ENCODE data around the gene MDH2.
"Not testable (repeated sequence)": the region's sequence is repeated elsewhere in the genome, so short reads cannot be mapped to it uniquely, and the experiment has no call there.

The MDH2 gene

GRCh38 chr7:76016191-76016947 lies 31.5 kb upstream of the MDH2 start:
- H3K27ac ChIP-seq (ENCODE audit: low read depth, low read length), result no peak overlapping the region
- no peak overlapping the region for H2AFZ ChIP-seq (ENCODE audit: low read length, unreplicated experiment)
- H3K4me3 ChIP-seq (ENCODE audit: low read depth, low read length), result no peak overlapping the region
- H3K27me3 ChIP-seq (ENCODE audit: insufficient read depth, low read length), result no peaks in the 10 kb centered on the region
- H3K4me1 ChIP-seq (ENCODE audit: control insufficient read depth, insufficient read depth, low read length, unreplicated experiment), result peaks cover 6% of the 10 kb centered on the region
- H3K79me2 ChIP-seq (ENCODE audit: control insufficient read depth, insufficient read depth, low read length, unreplicated experiment), result no peaks in the 10 kb centered on the region
- peaks cover 6% of the 10 kb centered on the region; the same call in 1 of the 2 replicates for H3K36me3 ChIP-seq (ENCODE audit: insufficient read depth, low read length)

DNA sequence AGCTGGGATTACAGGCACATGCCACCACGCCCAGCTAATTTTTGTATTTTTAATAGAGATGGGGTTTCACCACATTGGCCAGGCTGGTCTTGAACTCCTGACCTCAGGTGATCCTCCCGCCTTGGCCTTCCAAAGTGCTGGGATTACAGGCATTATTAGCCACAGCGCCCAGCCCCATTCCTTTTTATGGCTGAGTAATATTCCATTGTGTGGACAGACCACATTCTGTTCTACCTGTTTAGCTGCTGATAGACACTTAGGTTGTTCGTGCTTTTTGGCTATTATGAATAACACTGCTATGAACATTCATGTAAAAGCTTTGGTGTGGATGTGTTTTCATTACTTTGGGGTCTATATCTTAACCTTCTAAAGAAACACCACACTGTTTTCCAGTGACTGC lies 29.4 kb upstream of the MDH2 start:
- not testable (repeated sequence) for H3K36me3 ChIP-seq (ENCODE audit: insufficient read depth, low read length); H3K4me1 ChIP-seq (ENCODE audit: control insufficient read depth, insufficient read depth, low read length, unreplicated experiment); H3K4me3 ChIP-seq (ENCODE audit: low read depth, low read length); H3K27me3 ChIP-seq (ENCODE audit: insufficient read depth, low read length); H2AFZ ChIP-seq (ENCODE audit: low read length, unreplicated experiment); H3K27ac ChIP-seq (ENCODE audit: low read depth, low read length); H3K79me2 ChIP-seq (ENCODE audit: control insufficient read depth, insufficient read depth, low read length, unreplicated experiment)

GRCh38 chr7:76020031-76020714 lies 27.7 kb upstream of the MDH2 start:
- Histone ChIP-seq H3K27ac (ENCODE audit: low read depth, low read length) (no peak overlapping the region), H2AFZ (ENCODE audit: low read length, unreplicated experiment) (no peak overlapping the region), H3K36me3 (ENCODE audit: insufficient read depth, low read length) (peaks cover 9% of the 10 kb centered on the region; the same call in 1 of the 2 replicates), H3K4me3 (ENCODE audit: low read depth, low read length) (no peak overlapping the region), H3K27me3 (ENCODE audit: insufficient read depth, low read length) (no peaks in the 10 kb centered on the region), H3K79me2 (ENCODE audit: control insufficient read depth, insufficient read depth, low read length, unreplicated experiment) (no peaks in the 10 kb centered on the region), H3K4me1 (ENCODE audit: control insufficient read depth, insufficient read depth, low read length, unreplicated experiment) (no peaks in the 10 kb centered on the region)

DNA sequence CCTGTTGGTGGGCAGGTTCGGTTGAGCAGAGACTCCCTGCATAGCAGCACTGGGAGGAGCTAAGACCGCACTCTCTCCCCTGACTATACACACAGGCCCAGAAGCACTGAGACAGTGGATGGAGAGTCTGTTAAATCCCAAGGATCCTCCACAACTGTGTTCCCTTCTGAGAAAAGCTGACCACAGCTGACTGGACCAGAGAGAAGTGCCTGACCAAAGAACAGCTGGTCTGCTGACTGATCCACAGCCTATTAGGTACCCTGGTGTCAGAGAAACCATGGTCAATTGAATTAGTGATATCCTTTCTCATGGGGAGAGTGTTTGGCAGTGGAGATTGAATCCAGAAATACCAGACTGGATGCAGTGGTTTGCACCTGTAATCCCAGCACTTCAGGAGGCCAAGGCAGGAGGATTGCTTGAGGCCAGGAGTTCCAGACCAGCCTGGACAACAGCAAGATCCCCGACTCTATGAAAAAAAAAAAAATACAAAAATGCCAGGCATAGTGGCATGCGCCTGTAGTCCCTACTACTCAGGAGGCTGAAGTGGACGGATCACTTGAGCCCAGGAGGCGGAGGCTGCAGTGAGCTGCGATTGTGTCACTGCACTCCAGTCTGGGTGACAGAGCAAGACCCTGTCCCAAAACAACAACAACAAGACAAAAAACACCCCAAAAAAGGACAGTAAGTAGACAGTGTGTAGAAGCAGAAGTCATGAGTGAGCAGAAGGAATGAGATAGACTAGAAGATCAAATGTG lies 25.7 kb upstream of the MDH2 start:
- no peaks in the 10 kb centered on the region for H3K79me2 ChIP-seq (ENCODE audit: control insufficient read depth, insufficient read depth, low read length, unreplicated experiment)
- H2AFZ ChIP-seq (ENCODE audit: low read length, unreplicated experiment), result no peak overlapping the region
- H3K27me3 ChIP-seq (ENCODE audit: insufficient read depth, low read length), result no peaks in the 10 kb centered on the region
- H3K27ac ChIP-seq (ENCODE audit: low read depth, low read length), result no peak overlapping the region
- H3K36me3 ChIP-seq (ENCODE audit: insufficient read depth, low read length), result peaks cover 9% of the 10 kb centered on the region; the same call in 1 of the 2 replicates
- H3K4me1 ChIP-seq (ENCODE audit: control insufficient read depth, insufficient read depth, low read length, unreplicated experiment), result no peaks in the 10 kb centered on the region
- H3K4me3 ChIP-seq (ENCODE audit: low read depth, low read length), result no peak overlapping the region

GRCh38 chr7:76023002-76023401 lies 24.9 kb upstream of the MDH2 start:
- Histone ChIP-seq H3K79me2 (ENCODE audit: control insufficient read depth, insufficient read depth, low read length, unreplicated experiment) (no peaks in the 10 kb centered on the region), H2AFZ (ENCODE audit: low read length, unreplicated experiment) (no peak overlapping the region), H3K27me3 (ENCODE audit: insufficient read depth, low read length) (no peaks in the 10 kb centered on the region), H3K4me3 (ENCODE audit: low read depth, low read length) (no peak overlapping the region), H3K27ac (ENCODE audit: low read depth, low read length) (no peak overlapping the region), H3K4me1 (ENCODE audit: control insufficient read depth, insufficient read depth, low read length, unreplicated experiment) (no peaks in the 10 kb centered on the region), H3K36me3 (ENCODE audit: insufficient read depth, low read length) (peaks cover 9% of the 10 kb centered on the region; the same call in 1 of the 2 replicates)

- H3K4me1 ChIP-seq (ENCODE audit: control insufficient read depth, insufficient read depth, low read length, unreplicated experiment); H3K79me2 ChIP-seq (ENCODE audit: control insufficient read depth, insufficient read depth, low read length, unreplicated experiment); H3K4me3 ChIP-seq (ENCODE audit: low read depth, low read length); H3K27ac ChIP-seq (ENCODE audit: low read depth, low read length); H3K27me3 ChIP-seq (ENCODE audit: insufficient read depth, low read length); H3K36me3 ChIP-seq (ENCODE audit: insufficient read depth, low read length); H2AFZ ChIP-seq (ENCODE audit: low read length, unreplicated experiment): not testable (repeated sequence)
Observed at GRCh38 chr7:76029682-76030081, 18.2 kb upstream of the MDH2 start.

GRCh38 chr7:76031964-76032363 lies 15.9 kb upstream of the MDH2 start:
- H3K36me3 ChIP-seq (ENCODE audit: insufficient read depth, low read length), result no peaks in the 10 kb centered on the region

DNA sequence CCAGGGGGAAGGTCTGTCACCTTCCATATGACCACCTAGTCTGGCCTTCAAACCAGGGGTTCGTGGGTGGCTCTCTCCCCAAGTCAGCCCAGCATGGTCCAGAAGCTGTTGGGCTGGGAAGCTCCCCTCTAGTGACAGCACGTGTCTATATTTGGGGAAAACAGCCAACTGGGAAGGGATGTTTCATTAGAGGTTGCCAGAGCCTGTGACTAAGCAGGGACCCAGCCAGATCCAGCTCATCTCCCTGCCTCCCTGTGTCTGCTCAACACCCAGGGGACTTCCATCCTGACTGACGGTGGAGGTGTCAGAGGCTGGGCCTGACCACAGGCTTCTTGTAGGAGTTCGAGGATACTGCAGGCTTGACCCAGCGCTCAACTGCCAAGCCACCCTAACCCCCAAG lies 10.6 kb upstream of the MDH2 start:
- Histone ChIP-seq H3K4me1 (ENCODE audit: control insufficient read depth, insufficient read depth, low read length, unreplicated experiment) (peaks cover 6% of the 10 kb centered on the region), H2AFZ (ENCODE audit: low read length, unreplicated experiment) (no peak overlapping the region), H3K36me3 (ENCODE audit: insufficient read depth, low read length) (no peaks in the 10 kb centered on the region), H3K4me3 (ENCODE audit: low read depth, low read length) (no peak overlapping the region), H3K27me3 (ENCODE audit: insufficient read depth, low read length) (no peaks in the 10 kb centered on the region), H3K27ac (ENCODE audit: low read depth, low read length) (no peak overlapping the region), H3K79me2 (ENCODE audit: control insufficient read depth, insufficient read depth, low read length, unreplicated experiment) (no peaks in the 10 kb centered on the region)

More at GRCh38 chr7:76031964-76032363, 15.9 kb upstream of the MDH2 start:
- H3K27ac ChIP-seq (ENCODE audit: low read depth, low read length), result no peak overlapping the region
- H2AFZ ChIP-seq (ENCODE audit: low read length, unreplicated experiment), result no peak overlapping the region
- H3K4me1 ChIP-seq (ENCODE audit: control insufficient read depth, insufficient read depth, low read length, unreplicated experiment), result no peaks in the 10 kb centered on the region
- H3K4me3 ChIP-seq (ENCODE audit: low read depth, low read length), result no peak overlapping the region
- H3K27me3 ChIP-seq (ENCODE audit: insufficient read depth, low read length), result no peaks in the 10 kb centered on the region
- no peaks in the 10 kb centered on the region for H3K79me2 ChIP-seq (ENCODE audit: control insufficient read depth, insufficient read depth, low read length, unreplicated experiment)

DNA sequence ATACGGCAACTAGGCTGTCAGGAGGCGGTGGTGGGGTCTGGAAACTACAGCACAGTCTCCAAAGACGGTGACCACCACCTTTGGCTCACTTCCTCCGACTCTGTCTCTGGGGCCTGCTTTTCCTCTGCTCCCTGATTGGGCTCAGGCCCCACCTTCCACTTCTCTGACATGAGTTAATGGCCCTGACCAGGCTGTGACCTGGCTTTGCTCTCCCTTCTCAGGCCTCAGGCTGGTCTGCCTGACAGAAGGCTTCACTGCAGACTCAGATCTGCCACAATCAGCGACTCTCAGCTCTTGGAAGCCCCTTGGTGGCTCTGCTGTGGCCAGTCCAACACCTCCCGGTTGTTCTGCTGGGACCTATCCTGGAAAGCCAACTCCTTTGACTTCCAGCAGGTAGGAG lies 7.8 kb upstream of the MDH2 start:
- Histone ChIP-seq H3K79me2 (ENCODE audit: control insufficient read depth, insufficient read depth, low read length, unreplicated experiment) (peaks cover 8% of the 10 kb centered on the region), H3K4me3 (ENCODE audit: low read depth, low read length) (no peak overlapping the region), H2AFZ (ENCODE audit: low read length, unreplicated experiment) (no peak overlapping the region), H3K27me3 (ENCODE audit: insufficient read depth, low read length) (no peaks in the 10 kb centered on the region), H3K27ac (ENCODE audit: low read depth, low read length) (no peak overlapping the region), H3K4me1 (ENCODE audit: control insufficient read depth, insufficient read depth, low read length, unreplicated experiment) (peaks cover 6% of the 10 kb centered on the region), H3K36me3 (ENCODE audit: insufficient read depth, low read length) (no peaks in the 10 kb centered on the region)

- Histone ChIP-seq H2AFZ (ENCODE audit: low read length, unreplicated experiment) (no peak overlapping the region), H3K4me3 (ENCODE audit: low read depth, low read length) (no peak overlapping the region), H3K4me1 (ENCODE audit: control insufficient read depth, insufficient read depth, low read length, unreplicated experiment) (peaks cover 5% of the 10 kb centered on the region), H3K27ac (ENCODE audit: low read depth, low read length) (no peak overlapping the region), H3K27me3 (ENCODE audit: insufficient read depth, low read length) (no peaks in the 10 kb centered on the region), H3K36me3 (ENCODE audit: insufficient read depth, low read length) (no peaks in the 10 kb centered on the region), H3K79me2 (ENCODE audit: control insufficient read depth, insufficient read depth, low read length, unreplicated experiment) (peaks cover 46% of the 10 kb centered on the region)
Observed at GRCh38 chr7:76044375-76044865, 3.5 kb upstream of the MDH2 start.

Data from ACC112 (cell line).